Heart left ventricle (tissue), 13 donors: ENCODE measurements around the gene MRPS34.

Experiments
- POLR2A ChIP-seq, 2 donors: fragments of 450-650 bp; IDR thresholded peaks; one replicate each; pipeline ENCODE4 v1.6.1; 2017; ENCODE audit warnings: antibody characterized with exemption in 2 of 2, mild to moderate bottlenecking in 2 of 2, moderate library complexity in 2 of 2
- TF ChIP-seq, protein P1 (sequence below), 12 donors: fragments of 200-600 bp; sonication (generic) in 4 of 12; IDR thresholded peaks; one replicate each; pipeline versions ENCODE4 v1.5.0 to v1.8.0; 2018 to 2022; ENCODE audit warnings: antibody characterized with exemption in 12 of 12, mild to moderate bottlenecking in 5 of 12
- donor health status: ischemic (EF 13 %, LVEDD 7.1; RV severe dilation, severe dysfunction).
- donor health status: DM: no; HTN: yes; CAD: no.
- donor health status: DM: no; HTN: no; CAD: no.
- donor health status: ischemic (EF 25% LVEDD 6.9; RV normal size, moderate dysfunction).
- donor health status: ischemic (EF 25% LVEDD 5.7; RV mildly dilated, moderate dysfunction).
- donor health status: ischemic (EF 35%, LVEDD 5.7; RV mildly dilated, moderate dysfunction).
- donor health status: nonischemic (EF 11% LVEDD 7.7; RV severe dilation, severe dysfunction).
- donor health status: DM: yes; HTN: yes; CAD: no.
- donor health status: PGD.
- donor health status: ischemic (EF 29% LVEDD 5.4; RV normal size, mild dysfunction).
- donor health status: nonischemic (EF 23%, LVEDD 6.1; RV moderate dilation, normal function).

DNA sequence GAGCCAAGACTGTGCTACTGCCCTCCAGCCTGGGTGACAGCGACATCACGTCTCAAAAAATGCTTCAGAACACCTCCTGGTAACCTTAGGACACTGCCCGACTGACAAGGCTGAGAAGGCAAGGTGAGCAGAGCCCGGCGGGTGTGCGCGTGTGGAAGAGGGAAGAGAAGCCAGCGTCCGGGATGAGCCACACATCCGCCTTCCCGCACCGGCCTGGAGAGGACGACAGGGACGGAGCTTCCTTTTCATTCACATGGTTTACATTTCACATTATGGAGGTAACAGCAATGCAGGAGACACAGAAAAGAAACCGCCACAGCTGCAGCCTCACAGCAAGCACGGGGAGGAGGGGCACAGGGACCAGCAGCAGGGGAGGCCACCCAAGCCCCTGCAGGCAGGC is 37.2 kb upstream of the MRPS34 start:
- TF ChIP-seq POLR2A (IDR thresholded peaks at IDR 0.05), result no peak
- TF ChIP-seq, protein P1, sequence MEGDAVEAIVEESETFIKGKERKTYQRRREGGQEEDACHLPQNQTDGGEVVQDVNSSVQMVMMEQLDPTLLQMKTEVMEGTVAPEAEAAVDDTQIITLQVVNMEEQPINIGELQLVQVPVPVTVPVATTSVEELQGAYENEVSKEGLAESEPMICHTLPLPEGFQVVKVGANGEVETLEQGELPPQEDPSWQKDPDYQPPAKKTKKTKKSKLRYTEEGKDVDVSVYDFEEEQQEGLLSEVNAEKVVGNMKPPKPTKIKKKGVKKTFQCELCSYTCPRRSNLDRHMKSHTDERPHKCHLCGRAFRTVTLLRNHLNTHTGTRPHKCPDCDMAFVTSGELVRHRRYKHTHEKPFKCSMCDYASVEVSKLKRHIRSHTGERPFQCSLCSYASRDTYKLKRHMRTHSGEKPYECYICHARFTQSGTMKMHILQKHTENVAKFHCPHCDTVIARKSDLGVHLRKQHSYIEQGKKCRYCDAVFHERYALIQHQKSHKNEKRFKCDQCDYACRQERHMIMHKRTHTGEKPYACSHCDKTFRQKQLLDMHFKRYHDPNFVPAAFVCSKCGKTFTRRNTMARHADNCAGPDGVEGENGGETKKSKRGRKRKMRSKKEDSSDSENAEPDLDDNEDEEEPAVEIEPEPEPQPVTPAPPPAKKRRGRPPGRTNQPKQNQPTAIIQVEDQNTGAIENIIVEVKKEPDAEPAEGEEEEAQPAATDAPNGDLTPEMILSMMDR (IDR thresholded peaks at IDR 0.05), result no peak
